Mucosa of rectum (tissue), 2 donors: ENCODE measurements around the gene ZDHHC22.

Experiments
- H3K27ac ChIP-seq, 2 donors: one replicate each; pipeline ENCODE4 v1.7.0; 2013; ENCODE audit warnings: inconsistent platforms in 2 of 2, low read depth in 2 of 2, low read length in 2 of 2
- H3K27me3 ChIP-seq, 2 donors: one replicate each; pipeline ENCODE4 v1.7.0; 2013; ENCODE audit warnings: low read length in 2 of 2; ENCODE audit not compliant: control insufficient read depth in 2 of 2, insufficient read depth in 2 of 2
- H3K36me3 ChIP-seq, 2 donors: one replicate each; pipeline ENCODE4 v1.7.0; 2013; ENCODE audit warnings: low read length in 2 of 2; ENCODE audit not compliant: control insufficient read depth in 2 of 2, insufficient read depth in 2 of 2
- H3K4me1 ChIP-seq, 2 donors: one replicate each; pipeline ENCODE4 v1.7.0; 2013; ENCODE audit warnings: low read length in 2 of 2, mild to moderate bottlenecking in 1 of 2; ENCODE audit not compliant: control insufficient read depth in 2 of 2, insufficient read depth in 2 of 2
- H3K4me3 ChIP-seq, 2 donors: one replicate each; pipeline ENCODE4 v1.7.0; 2013; ENCODE audit warnings: low read length in 2 of 2
- H3K9ac ChIP-seq, 2 donors: one replicate each; pipeline ENCODE4 v1.7.0; 2013; ENCODE audit warnings: low read length in 2 of 2, low read depth in 1 of 2, mild to moderate bottlenecking in 1 of 2
- H3K9me3 ChIP-seq, 2 donors: one replicate each; pipeline ENCODE4 v1.7.0; 2013; ENCODE audit warnings: low read length in 2 of 2; ENCODE audit not compliant: control insufficient read depth in 2 of 2
- donor health status: healthy.
- donor health status: Normal muscosa, but diverticular disease.

ZDHHC22 gene

GRCh38 chr14:77157740-77158139 is 16.1 kb upstream of the ZDHHC22 start:
- Histone ChIP-seq H3K27me3 (peaks cover 11 to 12% of the 10 kb centered on the region in 2 donors), H3K36me3 (no peaks in the 10 kb centered on the region), H3K4me1 (no peaks in the 10 kb centered on the region), H3K9ac (no peak overlapping the region), H3K27ac (no peak overlapping the region), H3K9me3 (no peaks in the 10 kb centered on the region), H3K4me3 (no peak overlapping the region)

DNA sequence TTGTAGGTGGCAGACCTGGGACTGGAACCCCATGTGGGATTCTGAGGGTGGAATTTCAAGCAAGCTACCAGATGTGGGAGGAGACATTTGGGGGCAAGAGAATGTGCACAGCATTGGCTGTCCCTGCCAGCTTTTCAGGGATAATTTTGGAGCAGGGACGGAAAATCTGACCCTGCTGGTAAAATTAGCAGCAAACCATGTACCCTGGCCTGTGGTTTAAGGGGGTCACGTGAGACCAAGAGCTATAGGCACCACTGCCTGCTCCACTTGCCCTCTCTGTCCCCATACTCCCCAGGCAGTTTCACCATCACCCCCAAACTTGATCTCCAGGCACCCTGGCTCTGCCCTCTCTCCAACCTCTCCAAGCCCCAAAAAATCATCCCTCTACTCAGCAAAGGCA is 13.5 kb upstream of the ZDHHC22 start:
- Histone ChIP-seq H3K4me3 (no peak overlapping the region), H3K27ac (no peak overlapping the region), H3K36me3 (no peaks in the 10 kb centered on the region), H3K9me3 (no peaks in the 10 kb centered on the region), H3K9ac (no peak overlapping the region), H3K4me1 (no peaks in the 10 kb centered on the region), H3K27me3 (peaks cover 11 to 12% of the 10 kb centered on the region in 2 donors)

DNA sequence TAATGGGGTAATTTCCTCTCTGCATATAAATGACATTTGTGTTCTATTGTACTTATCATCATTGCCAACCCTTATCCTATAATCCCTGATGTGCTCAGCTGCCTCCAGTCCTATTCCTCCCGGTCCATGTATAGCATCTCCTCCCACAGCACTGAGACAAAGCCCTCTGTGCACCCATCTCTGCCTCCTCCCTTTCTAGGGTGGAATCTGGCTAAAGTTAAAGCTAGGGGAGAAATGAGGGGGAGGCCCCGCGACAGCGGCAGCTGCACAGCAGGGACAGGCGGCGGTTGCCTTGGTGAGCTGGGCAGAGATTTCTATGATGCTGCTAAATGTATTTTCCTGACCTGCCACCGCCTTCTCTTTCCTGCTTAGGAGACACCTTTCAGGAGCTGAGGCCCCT is 12.8 kb upstream of the ZDHHC22 start:
- no peak overlapping the region for H3K9ac ChIP-seq
- H3K27me3 ChIP-seq = peaks cover 11 to 12% of the 10 kb centered on the region in 2 donors
- H3K36me3 ChIP-seq = no peaks in the 10 kb centered on the region
- H3K4me3 ChIP-seq = no peak overlapping the region
- no peaks in the 10 kb centered on the region for H3K9me3 ChIP-seq
- no peak overlapping the region for H3K27ac ChIP-seq
- H3K4me1 ChIP-seq = no peaks in the 10 kb centered on the region

GRCh38 chr14:77153802-77154201 is 12.2 kb upstream of the ZDHHC22 start:
- peaks cover 0 to 1% of the 10 kb centered on the region in 2 donors for H3K9me3 ChIP-seq

GRCh38 chr14:77151918-77152588 is 10.5 kb upstream of the ZDHHC22 start:
- Histone ChIP-seq H3K4me3 (no peak overlapping the region), H3K36me3 (no peaks in the 10 kb centered on the region), H3K4me1 (no peaks in the 10 kb centered on the region), H3K27me3 (peaks cover 3 to 6% of the 10 kb centered on the region in 2 donors), H3K9ac (no peak overlapping the region), H3K9me3 (peaks cover 0 to 2% of the 10 kb centered on the region in 2 donors), H3K27ac (no peak overlapping the region)

More at GRCh38 chr14:77153802-77154201, 12.2 kb upstream of the ZDHHC22 start:
- Histone ChIP-seq H3K27me3 (peaks cover 8 to 12% of the 10 kb centered on the region in 2 donors), H3K4me1 (no peaks in the 10 kb centered on the region), H3K36me3 (no peaks in the 10 kb centered on the region), H3K9ac (no peak overlapping the region), H3K4me3 (no peak overlapping the region), H3K27ac (no peak overlapping the region)

GRCh38 chr14:77151245-77151644 is 9.7 kb upstream of the ZDHHC22 start:
- no peak overlapping the region for H3K4me3 ChIP-seq
- peaks cover 0 to 2% of the 10 kb centered on the region in 2 donors for H3K9me3 ChIP-seq
- no peak overlapping the region for H3K9ac ChIP-seq
- no peaks in the 10 kb centered on the region for H3K36me3 ChIP-seq
- peaks cover 6 to 14% of the 10 kb centered on the region in 2 donors for H3K27me3 ChIP-seq
- no peaks in the 10 kb centered on the region for H3K4me1 ChIP-seq
- no peak overlapping the region for H3K27ac ChIP-seq

DNA sequence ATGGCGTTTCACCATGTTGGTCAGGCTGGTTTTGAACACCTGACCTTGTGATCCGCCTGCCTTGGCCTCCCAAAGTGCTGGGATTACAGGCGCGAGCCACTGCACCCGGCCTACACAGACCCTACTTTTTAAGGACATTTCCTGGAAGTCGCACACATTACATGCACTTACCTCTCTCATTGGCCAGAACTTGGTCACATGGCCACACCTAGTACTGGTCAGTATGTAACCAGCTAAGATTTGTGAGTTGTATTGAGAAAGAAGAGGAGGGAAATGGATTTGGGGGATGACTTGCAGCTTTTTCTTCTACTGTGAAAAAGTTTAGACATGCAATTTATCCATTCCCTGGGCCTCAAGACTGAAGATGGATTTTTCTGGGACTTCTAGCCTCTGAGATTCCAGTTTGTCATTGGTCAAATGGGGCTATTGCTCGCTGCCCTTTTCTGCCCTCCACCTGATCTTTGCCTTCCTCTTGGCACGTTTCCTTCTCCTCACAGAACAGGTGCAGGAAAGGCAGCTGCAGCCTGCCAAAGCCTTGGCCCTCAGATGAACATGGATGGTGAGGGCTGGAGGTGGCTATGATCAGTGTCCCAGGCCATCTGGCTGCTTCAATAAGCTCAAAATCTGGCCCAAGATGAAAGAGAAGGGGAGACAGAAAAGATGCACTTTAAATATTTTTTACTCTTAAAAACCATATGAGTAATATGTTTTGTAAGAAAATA is 7.1 kb upstream of the ZDHHC22 start:
- Histone ChIP-seq H3K36me3 (no peaks in the 10 kb centered on the region), H3K4me3 (no peak overlapping the region), H3K9me3 (peaks cover 0 to 2% of the 10 kb centered on the region in 2 donors), H3K27ac (no peak overlapping the region), H3K4me1 (no peaks in the 10 kb centered on the region), H3K27me3 (peaks cover 11 to 20% of the 10 kb centered on the region in 2 donors), H3K9ac (no peak overlapping the region)

GRCh38 chr14:77145975-77146740 is 4.6 kb upstream of the ZDHHC22 start:
- H3K36me3 ChIP-seq = no peaks in the 10 kb centered on the region
- H3K27ac ChIP-seq = no peak overlapping the region
- H3K9me3 ChIP-seq = peaks cover 0 to 2% of the 10 kb centered on the region in 2 donors
- no peak overlapping the region for H3K4me3 ChIP-seq
- no peak overlapping the region for H3K9ac ChIP-seq
- H3K4me1 ChIP-seq = no peaks in the 10 kb centered on the region
- peaks cover 27 to 41% of the 10 kb centered on the region in 2 donors for H3K27me3 ChIP-seq

- no peak overlapping the region for H3K4me3 ChIP-seq
- H3K4me1 ChIP-seq = no peaks in the 10 kb centered on the region
- H3K27ac ChIP-seq = no peak overlapping the region
- no peaks in the 10 kb centered on the region for H3K36me3 ChIP-seq
- peaks cover 37 to 54% of the 10 kb centered on the region in 2 donors for H3K27me3 ChIP-seq
- no peak overlapping the region for H3K9ac ChIP-seq
- H3K9me3 ChIP-seq = peaks cover 0 to 2% of the 10 kb centered on the region in 2 donors
These were observed 3.0 kb upstream of the ZDHHC22 start for GRCh38 chr14:77144412-77145115.
